Measurements from ENCODE around the gene EDEM3.

EDEM3 gene

DNA sequence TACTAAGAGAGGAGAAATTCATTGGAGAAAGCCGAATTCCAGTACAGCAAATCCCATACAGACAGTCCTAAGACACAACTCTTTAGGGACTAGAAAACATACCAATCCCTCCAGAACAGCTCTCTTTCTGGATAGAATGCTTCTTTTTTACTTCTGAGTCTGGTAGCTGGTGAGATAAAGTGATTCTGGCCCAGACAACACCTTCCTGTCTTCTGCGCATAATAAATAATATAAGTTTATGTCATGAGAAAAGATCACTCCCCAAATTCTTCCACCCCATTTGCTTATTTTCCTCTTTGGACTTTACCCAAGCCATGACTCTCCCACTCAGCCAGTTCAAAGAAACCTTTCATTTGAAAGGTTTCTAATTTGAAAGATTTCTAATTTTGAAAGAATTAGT, 98.4 kb downstream of the EDEM3 start:
- Mint-ChIP-seq H3K36me3 (ENCODE audit: low read depth) (no peaks in the 10 kb centered on the region), H3K27me3 (peaks cover 13% of the 10 kb centered on the region), H3K4me1 (ENCODE audit: low read depth) (no peaks in the 10 kb centered on the region), H3K9me3 (no peaks in the 10 kb centered on the region), H3K27ac (no peak overlapping the region), H3K4me3 (no peak overlapping the region)

DNA sequence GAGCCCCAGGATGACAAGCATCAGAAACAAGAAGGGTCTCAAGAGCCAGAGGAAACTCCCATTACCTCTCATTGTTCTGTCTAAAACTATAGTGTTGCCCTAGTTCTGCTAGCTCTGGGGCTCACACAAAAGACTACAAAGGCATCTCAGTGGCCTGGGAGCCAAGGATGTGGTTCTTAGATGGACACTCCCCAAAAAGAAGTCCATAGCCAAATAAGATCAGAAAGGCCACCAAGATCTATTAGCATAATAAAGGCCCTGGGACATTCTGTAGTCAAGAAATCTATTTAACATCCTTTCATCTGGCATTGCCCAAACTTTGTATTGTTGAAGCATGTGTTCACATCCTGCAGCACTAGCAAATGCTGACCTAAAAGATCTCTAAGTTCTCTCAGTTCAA, 99.5 kb downstream of the EDEM3 start:
- Mint-ChIP-seq H3K36me3 (ENCODE audit: low read depth) (no peaks in the 10 kb centered on the region), H3K9me3 (no peaks in the 10 kb centered on the region), H3K4me1 (ENCODE audit: low read depth) (no peaks in the 10 kb centered on the region), H3K4me3 (no peak overlapping the region), H3K27me3 (peaks cover 17% of the 10 kb centered on the region), H3K27ac (no peak overlapping the region)

DNA sequence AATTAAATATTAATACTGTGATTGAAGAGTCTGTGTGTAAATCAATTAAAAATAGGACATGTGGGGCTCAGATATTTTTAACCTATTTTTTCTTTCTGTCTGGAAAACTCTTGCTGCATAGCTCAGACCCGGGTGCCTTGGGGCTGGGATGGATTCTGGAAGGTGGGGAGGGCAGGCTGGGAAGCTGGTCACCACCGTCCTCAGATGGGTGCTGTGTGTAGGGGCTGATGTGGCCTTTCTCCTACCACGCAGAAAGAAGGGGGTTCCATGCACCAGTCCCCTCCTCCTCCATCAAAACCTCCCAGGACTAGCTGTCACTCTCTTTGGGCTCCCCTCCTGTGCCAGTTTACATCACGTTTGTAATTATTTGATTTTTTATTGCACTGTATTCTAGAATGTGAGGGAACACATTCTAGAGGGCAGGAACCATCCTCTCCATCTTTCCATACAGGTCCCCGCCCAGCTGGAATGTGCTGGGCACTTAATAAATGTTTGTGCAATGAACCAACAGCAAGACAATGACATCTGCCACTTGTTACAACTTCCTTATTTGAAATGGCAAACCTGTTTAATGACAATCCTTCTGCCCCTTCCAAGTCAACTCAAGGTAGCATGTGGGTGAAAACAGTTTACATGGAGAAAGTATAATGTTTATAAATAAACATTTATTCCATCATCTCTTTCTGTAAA, 104.3 kb downstream of the EDEM3 start:
- no peaks in the 10 kb centered on the region for H3K36me3 Mint-ChIP-seq (ENCODE audit: low read depth)
- no peak overlapping the region for H3K4me3 Mint-ChIP-seq
- H3K9me3 Mint-ChIP-seq: no peaks in the 10 kb centered on the region
- peaks cover 29% of the 10 kb centered on the region for H3K27me3 Mint-ChIP-seq
- no peaks in the 10 kb centered on the region for H3K4me1 Mint-ChIP-seq (ENCODE audit: low read depth)
- no peak overlapping the region for H3K27ac Mint-ChIP-seq

DNA sequence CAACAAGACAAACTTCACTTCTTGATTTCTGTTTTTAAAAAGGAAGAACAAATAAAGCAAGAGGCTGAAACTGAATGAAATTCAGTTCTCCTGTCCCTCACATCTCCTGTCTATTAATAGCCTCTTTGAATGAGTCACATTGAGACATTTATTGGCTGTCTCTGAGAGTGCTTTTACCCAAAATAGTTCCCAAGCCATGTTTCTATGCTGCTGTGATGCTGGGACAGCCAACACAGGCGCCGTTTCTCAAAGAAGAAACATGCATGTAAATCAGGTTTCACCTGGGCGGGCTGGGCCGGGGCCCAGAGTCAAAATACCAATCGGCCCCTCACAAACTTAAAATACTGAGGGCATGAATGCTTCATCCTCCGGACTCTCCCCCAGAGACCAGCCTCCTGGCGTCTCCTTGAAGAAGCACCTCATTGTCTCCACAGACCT, 105.2 kb downstream of the EDEM3 start:
- Mint-ChIP-seq H3K4me3 (no peak overlapping the region), H3K27ac (no peak overlapping the region)

GRCh38 chr1:184648856-184649201, 105.8 kb downstream of the EDEM3 start:
- H3K27ac Mint-ChIP-seq: no peak overlapping the region
- H3K4me1 Mint-ChIP-seq (ENCODE audit: low read depth): no peaks in the 10 kb centered on the region
- H3K36me3 Mint-ChIP-seq (ENCODE audit: low read depth): no peaks in the 10 kb centered on the region
- H3K4me3 Mint-ChIP-seq: no peak overlapping the region
- H3K9me3 Mint-ChIP-seq: no peaks in the 10 kb centered on the region
- H3K27me3 Mint-ChIP-seq: peaks cover 29% of the 10 kb centered on the region

More for the DNA sequence above, 105.2 kb downstream of the EDEM3 start:
- Mint-ChIP-seq H3K36me3 (ENCODE audit: low read depth) (no peaks in the 10 kb centered on the region), H3K4me1 (ENCODE audit: low read depth) (no peaks in the 10 kb centered on the region), H3K9me3 (no peaks in the 10 kb centered on the region), H3K27me3 (peaks cover 29% of the 10 kb centered on the region)

GRCh38 chr1:184648160-184648855, 106.3 kb downstream of the EDEM3 start:
- Mint-ChIP-seq H3K4me1 (ENCODE audit: low read depth) (no peaks in the 10 kb centered on the region), H3K27ac (no peak overlapping the region), H3K27me3 (peaks cover 31% of the 10 kb centered on the region), H3K9me3 (no peaks in the 10 kb centered on the region), H3K4me3 (no peak overlapping the region), H3K36me3 (ENCODE audit: low read depth) (no peaks in the 10 kb centered on the region)

DNA sequence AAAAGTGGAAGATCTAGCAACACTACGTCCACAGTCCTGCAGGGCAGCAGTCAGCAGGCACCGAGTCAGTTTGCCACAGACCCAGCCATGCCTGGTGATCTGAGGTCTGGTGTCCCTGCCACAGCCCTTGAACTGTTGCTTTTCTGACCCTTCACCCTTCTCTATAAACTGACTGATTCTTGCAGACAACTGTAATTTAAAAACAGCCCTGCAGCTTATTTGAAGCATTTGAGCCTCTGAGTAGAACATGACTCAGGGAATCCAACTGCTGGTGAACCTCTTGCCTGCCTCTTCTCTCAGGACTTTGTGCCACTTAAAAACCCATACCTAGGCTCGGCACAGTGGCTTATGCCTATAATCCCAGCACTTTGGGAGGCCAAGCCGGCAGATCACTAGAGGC, 107.2 kb downstream of the EDEM3 start:
- Mint-ChIP-seq H3K4me3 (no peak overlapping the region), H3K27me3 (peaks cover 26% of the 10 kb centered on the region), H3K27ac (no peak overlapping the region), H3K4me1 (ENCODE audit: low read depth) (no peaks in the 10 kb centered on the region), H3K36me3 (ENCODE audit: low read depth) (no peaks in the 10 kb centered on the region), H3K9me3 (no peaks in the 10 kb centered on the region)

- Mint-ChIP-seq H3K27ac (no peak overlapping the region), H3K4me3 (no peak overlapping the region)
Measured at GRCh38 chr1:184646824-184647223, 107.8 kb downstream of the EDEM3 start.

DNA sequence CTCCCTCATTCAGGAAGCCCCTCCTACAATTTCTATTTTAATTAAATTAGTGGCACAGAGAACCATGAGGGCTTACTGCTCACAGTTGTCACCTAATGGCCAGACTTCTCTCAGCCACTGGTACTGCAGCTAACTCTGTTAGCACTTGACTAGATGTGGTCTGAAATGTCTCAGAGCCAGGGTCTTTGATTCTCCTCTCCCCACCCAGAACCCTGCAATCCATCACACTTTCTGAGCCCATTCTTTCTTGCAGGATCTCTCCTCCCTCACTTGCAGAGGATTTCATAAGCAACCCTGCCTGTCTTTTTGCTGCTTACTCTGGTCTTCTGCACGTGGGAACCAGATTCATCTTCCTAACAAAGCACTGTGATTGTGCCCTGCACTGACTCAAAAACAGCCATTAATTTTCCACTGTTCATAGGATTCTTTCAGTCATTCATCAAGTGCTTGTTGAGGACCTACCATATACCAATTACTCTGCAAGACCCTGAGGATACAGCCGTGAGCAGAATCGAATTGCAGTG, 108.4 kb downstream of the EDEM3 start:
- Mint-ChIP-seq H3K27ac (no peak overlapping the region), H3K4me3 (no peak overlapping the region), H3K4me1 (ENCODE audit: low read depth) (no peaks in the 10 kb centered on the region), H3K36me3 (ENCODE audit: low read depth) (no peaks in the 10 kb centered on the region), H3K9me3 (no peaks in the 10 kb centered on the region), H3K27me3 (peaks cover 25% of the 10 kb centered on the region)

More at GRCh38 chr1:184646824-184647223, 107.8 kb downstream of the EDEM3 start:
- Mint-ChIP-seq H3K36me3 (ENCODE audit: low read depth) (no peaks in the 10 kb centered on the region), H3K27me3 (peaks cover 30% of the 10 kb centered on the region), H3K9me3 (no peaks in the 10 kb centered on the region), H3K4me1 (ENCODE audit: low read depth) (no peaks in the 10 kb centered on the region)

- no peak overlapping the region for H3K4me3 Mint-ChIP-seq
- H3K27ac Mint-ChIP-seq: no peak overlapping the region
- H3K27me3 Mint-ChIP-seq: peaks cover 18% of the 10 kb centered on the region
- no peaks in the 10 kb centered on the region for H3K9me3 Mint-ChIP-seq
- no peaks in the 10 kb centered on the region for H3K4me1 Mint-ChIP-seq (ENCODE audit: low read depth)
- H3K36me3 Mint-ChIP-seq (ENCODE audit: low read depth): no peaks in the 10 kb centered on the region
Measured at GRCh38 chr1:184644771-184645170, 109.9 kb downstream of the EDEM3 start.

- H3K4me3 Mint-ChIP-seq: no peak overlapping the region
- peaks cover 12% of the 10 kb centered on the region for H3K27me3 Mint-ChIP-seq
- H3K36me3 Mint-ChIP-seq (ENCODE audit: low read depth): no peaks in the 10 kb centered on the region
- H3K27ac Mint-ChIP-seq: no peak overlapping the region
- no peaks in the 10 kb centered on the region for H3K9me3 Mint-ChIP-seq
- H3K4me1 Mint-ChIP-seq (ENCODE audit: low read depth): no peaks in the 10 kb centered on the region
Measured at GRCh38 chr1:184643661-184644060, 111.0 kb downstream of the EDEM3 start.

- H3K27me3 Mint-ChIP-seq: peaks cover 12% of the 10 kb centered on the region
Measured at GRCh38 chr1:184641894-184642293, 112.8 kb downstream of the EDEM3 start.

GRCh38 chr1:184640505-184640904, 114.2 kb downstream of the EDEM3 start:
- H3K4me3 Mint-ChIP-seq: no peak overlapping the region
- H3K4me1 Mint-ChIP-seq (ENCODE audit: low read depth): no peaks in the 10 kb centered on the region
- no peak overlapping the region for H3K27ac Mint-ChIP-seq
- H3K36me3 Mint-ChIP-seq (ENCODE audit: low read depth): no peaks in the 10 kb centered on the region
- no peaks in the 10 kb centered on the region for H3K9me3 Mint-ChIP-seq
- H3K27me3 Mint-ChIP-seq: peaks cover 8% of the 10 kb centered on the region

More at GRCh38 chr1:184641894-184642293, 112.8 kb downstream of the EDEM3 start:
- Mint-ChIP-seq H3K4me1 (ENCODE audit: low read depth) (no peaks in the 10 kb centered on the region), H3K36me3 (ENCODE audit: low read depth) (no peaks in the 10 kb centered on the region), H3K27ac (no peak overlapping the region), H3K9me3 (no peaks in the 10 kb centered on the region), H3K4me3 (no peak overlapping the region)
